ENCODE results near the gene FAM3D. TPM values are rescaled to one million over a fixed set of nuclear protein-coding genes. Genes with fewer than 3 reads are reported as not detected.

Gene FAM3D
- total RNA-seq, 1 experiment from 2014 or later: 0.32 TPM

- ChIA-PET POLR2A (no interaction called here), CTCF (no interaction called here), RAD21 (ENCODE audit: low non-redundant PET in 1 of 2, low total read pairs in 2 of 2, uncharacterized antibody in 2 of 2, unreplicated experiment in 2 of 2) (no interaction called here)
- Histone ChIP-seq H3K4me3 (replicated peaks in 1 of 2; ENCODE audit: low read depth in 1 of 2, low read length in 2 of 2) (no peak overlapping the region), H3K79me2 (ENCODE audit: insufficient read depth, low read length) (no peaks in the 10 kb centered on the region), H3K9me2 (ENCODE audit: insufficient read depth) (no peaks in the 10 kb centered on the region), H3K4me1 (ENCODE audit: control insufficient read depth in 1 of 2, insufficient read depth in 2 of 2, low read length in 2 of 2) (peaks cover 0 to under 1% of the 10 kb centered on the region in 2 experiments; a peak in 1 of 4 replicates), H3K27ac (ENCODE audit: low read depth, low read length) (no peak overlapping the region), H4K20me1 (ENCODE audit: insufficient read depth) (no peaks in the 10 kb centered on the region), H3K9me3 (ENCODE audit: control insufficient read depth in 1 of 2, insufficient read depth in 1 of 2, low read depth in 1 of 2, low read length in 2 of 2) (no peaks in the 10 kb centered on the region), H3K9ac (ENCODE audit: low read length) (no peak overlapping the region), H3K4me2 (ENCODE audit: low read length) (no peak overlapping the region), H3K27me3 (ENCODE audit: insufficient read depth, low read length) (no peaks in the 10 kb centered on the region), H2AFZ (ENCODE audit: low read depth, low read length, poor library complexity, severe bottlenecking) (no peak overlapping the region), H3K36me3 (ENCODE audit: control insufficient read depth in 1 of 2, insufficient read depth in 2 of 2, low read length in 2 of 2) (no peaks in the 10 kb centered on the region)
- intact Hi-C loops (cut with micrococcal nuclease): no loop called here
- no TSS peak for BruUV-seq (replicated peaks)
- TF ChIP-seq SRF (IDR thresholded peaks at IDR 0.05; ENCODE audit: low read depth) (no peak), EZH2 (IDR thresholded peaks at IDR 0.05) (no peak), CBX3 (IDR thresholded peaks at IDR 0.05; ENCODE audit: low read depth) (no peak), EZH2phosphoT487 (IDR thresholded peaks at IDR 0.05; ENCODE audit: borderline replicate concordance) (no peak), EGR1 (IDR thresholded peaks at IDR 0.05; ENCODE audit: low read depth) (no peak), ZBTB33 (IDR thresholded peaks at IDR 0.05; ENCODE audit: extremely low read depth, insufficient replicate concordance, low read length) (no peak), ELF1 (IDR thresholded peaks at IDR 0.05; ENCODE audit: borderline replicate concordance, low read depth) (no peak), RAD21 (IDR thresholded peaks at IDR 0.05; ENCODE audit: low read depth) (no peak), ZNF274 (IDR thresholded peaks at IDR 0.05; ENCODE audit: low read depth, low read length) (no peak), FOSL1 (IDR thresholded peaks at IDR 0.05; ENCODE audit: low read depth) (no peak), POLR2AphosphoS5 (IDR thresholded peaks at IDR 0.05; ENCODE audit: low read depth, low read length) (no peak), YY1 (IDR thresholded peaks at IDR 0.05; ENCODE audit: extremely low read depth, insufficient replicate concordance, low read depth, low read length) (no peak)
- TF ChIP-seq, protein P1, sequence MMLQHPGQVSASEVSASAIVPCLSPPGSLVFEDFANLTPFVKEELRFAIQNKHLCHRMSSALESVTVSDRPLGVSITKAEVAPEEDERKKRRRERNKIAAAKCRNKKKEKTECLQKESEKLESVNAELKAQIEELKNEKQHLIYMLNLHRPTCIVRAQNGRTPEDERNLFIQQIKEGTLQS (IDR thresholded peaks at IDR 0.05): no peak
- no peak for DNase-seq (ENCODE audit: low read depth, low spot score)
- no peak for ATAC-seq
Measured at GRCh38 chr3:58635371-58636285, 30.9 kb downstream of the FAM3D start.
